A549 (cell line): Measurements from ENCODE around the gene MRPS6. TPM values are rescaled to one million over a fixed set of nuclear protein-coding genes. Genes with fewer than 3 reads are reported as not detected.

Experiments used
- ATAC-seq, 2 experiments: fragments of 200-7000 bp in 1 of 2; fragments of >200 bp in 1 of 2; cut with Nextera tagmentation in 1 of 2; cut with Tn5 transposase in 1 of 2; 3 replicates each; pipeline versions ENCODE4 v1.8.0 to v1.9.1; 2018 to 2020; ENCODE audit warnings: mild to moderate bottlenecking in 1 of 2, moderate library complexity in 1 of 2
- CTCF ChIA-PET: fragments of 300-600 bp; sonication (Branson Sonifier 250); formaldehyde crosslinking; extraction: SDS; loops from one replicate; lab custom pipeline; 2021; ENCODE audit warnings: antibody characterized with exemption, inconsistent platforms; lab: Yijun Ruan, JAX
- POLR2A ChIA-PET: fragments of 350-600 bp; formaldehyde crosslinking; extraction: SDS; loops from one replicate; lab custom pipeline; 2021; ENCODE audit warnings: antibody characterized with exemption, inconsistent platforms; lab: Yijun Ruan, JAX
- DNase-seq, 2 experiments: peaks; one replicate each; pipeline versions ENCODE4 v3.0.0 to v3.0.0-alpha.2; 2011 to 2016; ENCODE audit warnings: low read depth in 1 of 2, low spot score in 1 of 2
- FAIRE-seq: peaks from 2 replicates; lab custom pipeline; 2011; peaks lifted over from hg19 to GRCh38; lab: Jason Lieb, UNC
- H3K27ac ChIP-seq, 2 experiments: fragments of >200 bp; sonication (Bioruptor Twin); formaldehyde crosslinking; 3 replicates each; pipeline ENCODE4 v1.5.1; 2016 to 2017
- H3K4me1 ChIP-seq: fragments of >200 bp; sonication (Bioruptor Twin); formaldehyde crosslinking; 3 replicates; pipeline ENCODE4 v1.6.1; 2016
- H3K4me2 ChIP-seq: fragments of >200 bp; sonication (Bioruptor Twin); formaldehyde crosslinking; 3 replicates; pipeline ENCODE4 v1.6.1; 2016
- H3K4me3 ChIP-seq: fragments of >200 bp; sonication (Bioruptor Twin); formaldehyde crosslinking; 3 replicates; pipeline ENCODE4 v1.5.1; 2016
- H3K9me3 ChIP-seq: fragments of >200 bp; sonication (Bioruptor Twin); formaldehyde crosslinking; 3 replicates; pipeline ENCODE4 v1.6.1; 2016
- BCL3 ChIP-seq: fragments of >200 bp; sonication (Bioruptor Twin); formaldehyde crosslinking; IDR thresholded peaks from 3 replicates; pipeline ENCODE4 v1.6.1; 2016
- BHLHE40 ChIP-seq: IDR thresholded peaks from 2 replicates; pipeline ENCODE4 v1.6.1; 2012; ENCODE audit warnings: low read depth, low read length, inconsistent platforms
- CBX8 ChIP-seq: fragments of 200-600 bp; sonication (generic); IDR thresholded peaks from 2 replicates; pipeline ENCODE4 v1.6.1; 2016
- CEBPB ChIP-seq, 2 experiments: fragments of >200 bp in 1 of 2; sonication (Bioruptor Twin) in 1 of 2; formaldehyde crosslinking in 1 of 2; IDR thresholded peaks; 2 replicates each; pipeline ENCODE4 v1.6.1; 2012 to 2016
- CHD4 ChIP-seq: fragments of 200-600 bp; sonication (generic); IDR thresholded peaks from 2 replicates; pipeline ENCODE4 v1.6.1; 2016; ENCODE audit warnings: antibody characterized with exemption, mild to moderate bottlenecking, borderline replicate concordance
- CTCF ChIP-seq: fragments of >200 bp; sonication (Bioruptor Twin); formaldehyde crosslinking; IDR thresholded peaks from 3 replicates; pipeline ENCODE4 v1.5.1; 2016
- EHF ChIP-seq: fragments of 250-450 bp; sonication (Bioruptor Pico); IDR thresholded peaks from 2 replicates; pipeline ENCODE4 v1.5.0; 2020; ENCODE audit warnings: mild to moderate bottlenecking
- FOSL2 ChIP-seq, 2 experiments: fragments of 450-650 bp in 1 of 2; fragments of >200 bp in 1 of 2; sonication (Bioruptor Twin) in 1 of 2; formaldehyde crosslinking; IDR thresholded peaks; 2 replicates each; pipeline versions ENCODE4 v1.5.0 to v1.6.1; 2016 to 2020; ENCODE audit warnings: mild to moderate bottlenecking in 1 of 2, moderate library complexity in 1 of 2
- JUN ChIP-seq, 2 experiments: fragments of >200 bp; sonication (Bioruptor Twin); formaldehyde crosslinking; IDR thresholded peaks; 2 replicates in 1 of 2; 3 replicates in 1 of 2; pipeline ENCODE4 v1.6.1; 2016 to 2017
- KDM1A ChIP-seq: fragments of 200-600 bp; sonication (generic); IDR thresholded peaks from 2 replicates; pipeline ENCODE4 v1.6.1; 2016; ENCODE audit warnings: low read depth, mild to moderate bottlenecking
- MAZ ChIP-seq: fragments of 150-350 bp; IDR thresholded peaks from 2 replicates; pipeline ENCODE4 v1.6.1; 2014; ENCODE audit warnings: antibody characterized with exemption, low read depth, low read length, borderline replicate concordance
- RAD21 ChIP-seq, 2 experiments: fragments of >200 bp in 1 of 2; sonication (Bioruptor Twin) in 1 of 2; formaldehyde crosslinking in 1 of 2; IDR thresholded peaks in 1 of 2; conservative IDR thresholded peaks in 1 of 2; 2 replicates in 1 of 2; 3 replicates in 1 of 2; pipeline ENCODE4 v1.6.1; 2012 to 2018; ENCODE audit warnings: inconsistent platforms in 1 of 2
- REST ChIP-seq: fragments of 200-600 bp; sonication (generic); IDR thresholded peaks from 2 replicates; pipeline ENCODE4 v1.6.1; 2016; ENCODE audit warnings: antibody characterized with exemption, mild to moderate bottlenecking, moderate library complexity
- RFX5 ChIP-seq: fragments of 450-650 bp; IDR thresholded peaks from 2 replicates; pipeline ENCODE4 v1.7.1; 2014; ENCODE audit warnings: antibody characterized with exemption, mild to moderate bottlenecking, moderate library complexity
- ZC3H11A ChIP-seq: fragments of 450-650 bp; IDR thresholded peaks from 2 replicates; pipeline ENCODE4 v1.6.1; 2014; ENCODE audit warnings: antibody characterized with exemption, mild to moderate bottlenecking
- ZFP36 ChIP-seq: fragments of 450-650 bp; IDR thresholded peaks from 2 replicates; pipeline ENCODE4 v1.6.1; 2014; ENCODE audit warnings: borderline replicate concordance; ENCODE audit not compliant: partially characterized antibody
- ZNF302 ChIP-seq: fragments of 250-450 bp; sonication (Bioruptor Pico); IDR thresholded peaks from 2 replicates; pipeline ENCODE4 v1.9.0; 2021; ENCODE audit warnings: inconsistent platforms, mild to moderate bottlenecking, moderate library complexity
- WGBS: methylation state at CpG from one replicate; pipeline ENCODE4 v1.1.6; 2017; ENCODE audit errors: missing lambda C conversion rate; 5-methylcytosine and 5-hydroxymethylcytosine counted together
- polyA plus RNA-seq, 4 experiments: library from polyadenylated mRNA; depleted of rRNA in 3 of 4; stranded (reverse); fragments of >200 nt; fragmentation: RNase III in 1 of 4; extraction: RNeasy Plus Mini Kit Qiagen cat#74134 plus additional on column Dnase treatment in 1 of 4; gene quantifications; 2 replicates in 3 of 4; 3 replicates in 1 of 4; pipeline ENCODE4 v1.2.3, GENCODE V29; 2011 to 2017
- TF ChIP-seq, protein P1 (sequence below): fragments of 250-450 bp; sonication (Bioruptor Pico); IDR thresholded peaks from 2 replicates; pipeline ENCODE4 v1.5.0; 2020; ENCODE audit warnings: low read depth, mild to moderate bottlenecking, moderate library complexity
- TF ChIP-seq, protein P2 (sequence below): fragments of 150-350 bp; IDR thresholded peaks from 2 replicates; pipeline ENCODE4 v1.6.1; 2014; ENCODE audit warnings: low read depth, mild to moderate bottlenecking, low read length

Gene MRPS6
- polyA plus RNA-seq, 2 of the 4 experiments (the other 2 are of a cell fraction), result 26.9 to 57.4 TPM

DNA sequence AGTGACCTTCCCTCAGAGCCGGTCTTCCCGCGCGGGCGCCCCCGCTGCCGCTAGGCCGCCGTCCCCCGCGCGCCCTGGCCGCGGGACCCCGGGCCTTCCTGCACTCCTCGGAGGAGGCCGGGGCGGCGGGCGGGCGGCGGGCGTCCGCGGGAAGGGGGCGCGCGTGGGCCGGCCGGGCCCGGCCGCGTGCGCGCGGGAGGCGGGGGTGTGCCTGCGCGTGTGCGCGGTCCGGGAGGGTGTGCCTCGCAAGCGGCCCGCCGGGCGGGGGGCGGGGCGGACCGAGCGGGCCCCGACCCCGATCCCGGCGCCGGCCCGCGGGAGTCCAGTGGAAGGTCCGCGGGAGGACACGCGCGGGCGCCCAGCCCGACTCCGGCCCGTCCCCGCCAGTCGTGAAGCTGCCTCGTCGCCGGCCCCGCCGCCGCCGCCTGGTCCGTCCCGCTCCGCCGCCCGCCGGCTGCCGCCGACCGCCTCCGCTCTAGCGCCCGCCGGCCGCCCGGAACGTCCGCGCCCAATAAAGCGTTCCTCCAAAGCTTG is 438 bp downstream of the MRPS6 start:
- peak overlapping the region; percentile 94 to 100 for H3K27ac ChIP-seq
- 0% methylated on average over 4 of the region's 95 CpGs for WGBS
- CTCF ChIA-PET, result interaction anchor here (0.5 to 1.5 kb wide), 7 partner anchors 12 to 274 kb away, joined by 3 to 6 read pairs (median 3); no protein-coding TSS in a partner anchor

GRCh38 chr21:34074283-34075090 is 1.1 kb downstream of the MRPS6 start:
- TF ChIP-seq BCL3, result no peak
- no peak for TF ChIP-seq REST
- TF ChIP-seq BHLHE40, result no peak
- TF ChIP-seq FOSL2 (IDR thresholded peaks at IDR 0.05), result no peak
- TF ChIP-seq FOSL2 (CRISPR knock-in tag; IDR thresholded peaks at IDR 0.05), result no peak
- no peak for TF ChIP-seq CBX8
- TF ChIP-seq, protein P1, sequence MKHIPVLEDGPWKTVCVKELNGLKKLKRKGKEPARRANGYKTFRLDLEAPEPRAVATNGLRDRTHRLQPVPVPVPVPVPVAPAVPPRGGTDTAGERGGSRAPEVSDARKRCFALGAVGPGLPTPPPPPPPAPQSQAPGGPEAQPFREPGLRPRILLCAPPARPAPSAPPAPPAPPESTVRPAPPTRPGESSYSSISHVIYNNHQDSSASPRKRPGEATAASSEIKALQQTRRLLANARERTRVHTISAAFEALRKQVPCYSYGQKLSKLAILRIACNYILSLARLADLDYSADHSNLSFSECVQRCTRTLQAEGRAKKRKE (CRISPR knock-in tag), result no peak
- TF ChIP-seq CEBPB (IDR thresholded peaks at IDR 0.05), result no peak
- FAIRE-seq, result no peak
- no peak for DNase-seq
- Histone ChIP-seq H3K4me3 (peak overlapping the region; percentile 98), H3K9me3 (no peaks in the 10 kb centered on the region), H3K4me2 (peak overlapping the region; percentile 84), H3K27ac (peak overlapping the region; percentile 94 to 100), H3K4me1 (peaks cover 21% of the 10 kb centered on the region)
- 54% methylated on average over 32 of the region's 32 CpGs for WGBS
- ChIA-PET POLR2A (interaction anchor here (1.1 to 2.2 kb wide), 3 partner anchors 127 to 151 kb away, joined by 5 to 11 read pairs (median 7); no protein-coding TSS in a partner anchor), CTCF (interaction anchor here (0.5 to 1.2 kb wide), 3 partner anchors 11 to 150 kb away, joined by 3 to 4 read pairs (median 3); no protein-coding TSS in a partner anchor)
- no peak; a peak in 1 of 6 replicates for ATAC-seq

More for the DNA sequence above, 438 bp downstream of the MRPS6 start:
- POLR2A ChIA-PET, result interaction anchor here (0.7 to 2.2 kb wide), 7 partner anchors 11 to 274 kb away, joined by 3 to 11 read pairs (median 5); no protein-coding TSS in a partner anchor
- Histone ChIP-seq H3K4me1 (peaks cover 21% of the 10 kb centered on the region), H3K4me2 (peak overlapping the region; percentile 84), H3K4me3 (peak overlapping the region; percentile 98), H3K9me3 (no peaks in the 10 kb centered on the region)
- TF ChIP-seq CHD4 (no peak), CEBPB (IDR thresholded peaks at IDR 0.05) (no peak), ZNF302 (CRISPR knock-in tag) (no peak), ZFP36 (no peak), FOSL2 (IDR thresholded peaks at IDR 0.05) (no peak), FOSL2 (CRISPR knock-in tag; IDR thresholded peaks at IDR 0.05) (no peak), ZC3H11A (no peak), JUN (IDR thresholded peaks at IDR 0.05) (0 out of 5 replicates have a peak, but pooled peaks of 1 of the 2 experiments have one; percentile 5), RFX5 (no peak)
- ATAC-seq, result peak; percentile 58 to 62
- no peak for DNase-seq
- no peak for FAIRE-seq

DNA sequence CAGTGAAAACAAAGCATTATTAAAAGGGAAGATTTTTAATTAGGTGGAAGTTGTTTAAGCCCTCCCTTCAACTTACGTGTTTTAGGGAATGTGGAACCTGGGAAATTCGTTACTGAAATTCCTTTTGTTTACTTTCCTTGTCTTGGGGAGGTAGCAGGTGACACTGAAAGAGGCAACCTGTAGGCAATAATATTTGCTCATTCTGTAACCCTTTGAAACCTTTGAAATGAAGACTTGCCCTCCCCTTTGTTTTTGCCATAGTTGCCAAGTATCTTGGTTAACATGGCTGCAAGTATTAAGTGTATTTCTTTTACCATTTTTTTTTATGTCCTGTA is 1.7 kb downstream of the MRPS6 start:
- WGBS, result 88% methylated on average over 2 of the region's 2 CpGs
- ChIA-PET CTCF (interaction anchor here (1.2 to 1.6 kb wide), 3 partner anchors 11 to 151 kb away, joined by 3 to 5 read pairs (median 4); no protein-coding TSS in a partner anchor), POLR2A (no interaction called here)
- H3K9me3 ChIP-seq, result no peaks in the 10 kb centered on the region
- peak overlapping the region; percentile 84 for H3K4me2 ChIP-seq
- FAIRE-seq (no peak), DNase-seq (no peak), ATAC-seq (no peak)
- peak overlapping the region; percentile 98; the same call in 2 of the 3 replicates for H3K4me3 ChIP-seq
- no peak overlapping the region for H3K27ac ChIP-seq
- H3K4me1 ChIP-seq, result peaks cover 21% of the 10 kb centered on the region
- no peak for TF ChIP-seq KDM1A
- TF ChIP-seq CTCF, result no peak
- no peak for TF ChIP-seq RAD21 (conservative IDR thresholded peaks at IDR 0.05 in 1 of 2, IDR thresholded peaks at IDR 0.05 in 1 of 2)
- TF ChIP-seq, protein P1 (CRISPR knock-in tag), result no peak
- TF ChIP-seq, protein P2, sequence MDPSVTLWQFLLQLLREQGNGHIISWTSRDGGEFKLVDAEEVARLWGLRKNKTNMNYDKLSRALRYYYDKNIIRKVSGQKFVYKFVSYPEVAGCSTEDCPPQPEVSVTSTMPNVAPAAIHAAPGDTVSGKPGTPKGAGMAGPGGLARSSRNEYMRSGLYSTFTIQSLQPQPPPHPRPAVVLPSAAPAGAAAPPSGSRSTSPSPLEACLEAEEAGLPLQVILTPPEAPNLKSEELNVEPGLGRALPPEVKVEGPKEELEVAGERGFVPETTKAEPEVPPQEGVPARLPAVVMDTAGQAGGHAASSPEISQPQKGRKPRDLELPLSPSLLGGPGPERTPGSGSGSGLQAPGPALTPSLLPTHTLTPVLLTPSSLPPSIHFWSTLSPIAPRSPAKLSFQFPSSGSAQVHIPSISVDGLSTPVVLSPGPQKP, result no peak
- TF ChIP-seq MAZ, result no peak
- TF ChIP-seq EHF, result no peak
